Liver (tissue), 3 donors: ENCODE results near the gene BAK1.
"Not testable (repeated sequence)": the region's sequence is repeated elsewhere in the genome, so short reads cannot be mapped to it uniquely, and the experiment has no call there.

ENCODE experiments used
- JUND ChIP-seq, 2 donors: IDR thresholded peaks; 2 replicates each; pipeline ENCODE4 v1.6.1; 2016; ENCODE audit warnings: antibody characterized with exemption in 2 of 2
- YY1 ChIP-seq: IDR thresholded peaks from 2 replicates; pipeline ENCODE4 v1.6.1; 2016; ENCODE audit warnings: antibody characterized with exemption, mild to moderate bottlenecking
- TF ChIP-seq, protein P1 (sequence below): fragments of 150-350 bp; IDR thresholded peaks from 2 replicates; pipeline ENCODE4 v1.5.1; 2017; ENCODE audit warnings: improper control_type of control experiment, low read depth, low read length; ENCODE audit not compliant: missing input control
- TF ChIP-seq, protein P2 (sequence below): IDR thresholded peaks from 2 replicates; pipeline ENCODE4 v1.6.1; 2016; ENCODE audit warnings: antibody characterized with exemption
- TF ChIP-seq, protein P3 (sequence below): IDR thresholded peaks from 2 replicates; pipeline ENCODE4 v1.6.1; 2016; ENCODE audit warnings: antibody characterized with exemption
- donor health status: healthy.
- donor health status: healthy.

DNA sequence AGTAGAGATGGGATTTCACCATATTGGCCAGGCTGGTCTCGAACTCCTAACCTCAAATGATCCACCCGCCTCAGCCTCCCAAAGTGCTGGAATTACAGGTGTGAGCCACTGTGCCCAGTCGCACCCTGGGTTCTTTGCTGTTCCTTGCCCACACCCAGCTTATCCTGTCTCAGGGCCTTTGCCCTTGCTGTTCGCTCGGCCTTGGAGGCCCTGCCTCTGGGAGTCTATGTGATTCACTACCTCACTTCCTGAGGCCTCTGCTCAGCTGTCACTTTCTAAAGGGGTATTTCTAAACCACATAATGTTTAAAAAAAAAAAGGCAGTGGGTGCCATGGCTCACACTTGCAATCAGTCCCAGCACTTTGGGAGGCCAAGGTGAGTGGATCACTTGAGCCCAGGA lies 16.8 kb upstream of the BAK1 start:
- TF ChIP-seq, protein P1, sequence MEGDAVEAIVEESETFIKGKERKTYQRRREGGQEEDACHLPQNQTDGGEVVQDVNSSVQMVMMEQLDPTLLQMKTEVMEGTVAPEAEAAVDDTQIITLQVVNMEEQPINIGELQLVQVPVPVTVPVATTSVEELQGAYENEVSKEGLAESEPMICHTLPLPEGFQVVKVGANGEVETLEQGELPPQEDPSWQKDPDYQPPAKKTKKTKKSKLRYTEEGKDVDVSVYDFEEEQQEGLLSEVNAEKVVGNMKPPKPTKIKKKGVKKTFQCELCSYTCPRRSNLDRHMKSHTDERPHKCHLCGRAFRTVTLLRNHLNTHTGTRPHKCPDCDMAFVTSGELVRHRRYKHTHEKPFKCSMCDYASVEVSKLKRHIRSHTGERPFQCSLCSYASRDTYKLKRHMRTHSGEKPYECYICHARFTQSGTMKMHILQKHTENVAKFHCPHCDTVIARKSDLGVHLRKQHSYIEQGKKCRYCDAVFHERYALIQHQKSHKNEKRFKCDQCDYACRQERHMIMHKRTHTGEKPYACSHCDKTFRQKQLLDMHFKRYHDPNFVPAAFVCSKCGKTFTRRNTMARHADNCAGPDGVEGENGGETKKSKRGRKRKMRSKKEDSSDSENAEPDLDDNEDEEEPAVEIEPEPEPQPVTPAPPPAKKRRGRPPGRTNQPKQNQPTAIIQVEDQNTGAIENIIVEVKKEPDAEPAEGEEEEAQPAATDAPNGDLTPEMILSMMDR, result not testable (repeated sequence)
- TF ChIP-seq, protein P2, sequence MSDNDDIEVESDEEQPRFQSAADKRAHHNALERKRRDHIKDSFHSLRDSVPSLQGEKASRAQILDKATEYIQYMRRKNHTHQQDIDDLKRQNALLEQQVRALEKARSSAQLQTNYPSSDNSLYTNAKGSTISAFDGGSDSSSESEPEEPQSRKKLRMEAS, result not testable (repeated sequence)
- TF ChIP-seq JUND (IDR thresholded peaks at IDR 0.05); YY1: not testable (repeated sequence)
- TF ChIP-seq, protein P3, sequence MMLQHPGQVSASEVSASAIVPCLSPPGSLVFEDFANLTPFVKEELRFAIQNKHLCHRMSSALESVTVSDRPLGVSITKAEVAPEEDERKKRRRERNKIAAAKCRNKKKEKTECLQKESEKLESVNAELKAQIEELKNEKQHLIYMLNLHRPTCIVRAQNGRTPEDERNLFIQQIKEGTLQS, result not testable (repeated sequence)
